Esophagus squamous epithelium (tissue), 5 donors: ENCODE results near the gene LRP1. TPM values are rescaled to one million over a fixed set of nuclear protein-coding genes. Genes with fewer than 3 reads are reported as not detected.

ENCODE experiments used
- DNase-seq: peaks from one replicate; lab custom pipeline; 2025; lab: John Stamatoyannopoulos, UW
- H3K27ac ChIP-seq, 4 donors: fragments of 200-600 bp; sonication (generic); one replicate each; pipeline ENCODE4 v1.5.1; 2016 to 2019; ENCODE audit warnings: mild to moderate bottlenecking in 1 of 4
- H3K27me3 ChIP-seq, 4 donors: fragments of 200-600 bp; sonication (generic); 1 replicate in 3 of 4; 2 replicates in 1 of 4; pipeline versions ENCODE4 v1.5.1 to v1.6.0; 2017 to 2021; ENCODE audit warnings: antibody characterized with exemption in 1 of 4
- H3K36me3 ChIP-seq, 3 donors: fragments of 200-600 bp; sonication (generic); one replicate each; pipeline ENCODE4 v1.5.1; 2016 to 2019
- H3K4me1 ChIP-seq, 3 donors: fragments of 200-600 bp; sonication (generic); one replicate each; pipeline ENCODE4 v1.5.1; 2017 to 2019
- H3K4me3 ChIP-seq, 4 donors: fragments of 200-600 bp; sonication (generic); 1 replicate in 3 of 4; 2 replicates in 1 of 4; pipeline ENCODE4 v1.5.1; 2016 to 2019; ENCODE audit warnings: mild to moderate bottlenecking in 2 of 4, moderate library complexity in 1 of 4
- H3K9me3 ChIP-seq, 3 donors: fragments of 200-600 bp; sonication (generic); one replicate each; pipeline ENCODE4 v1.5.1; 2016 to 2019
- POLR2A ChIP-seq, 4 donors: fragments of 450-650 bp; IDR thresholded peaks; one replicate each; pipeline ENCODE4 v1.6.1; 2017; ENCODE audit warnings: antibody characterized with exemption in 4 of 4, mild to moderate bottlenecking in 4 of 4, moderate library complexity in 3 of 4
- WGBS, 2 donors: methylation state at CpG; one replicate each; pipeline ENCODE4 v1.1.5; 2018; 5-methylcytosine and 5-hydroxymethylcytosine counted together
- intact Hi-C: fragments of 100-400 bp; cut with DNase I; formaldehyde crosslinking; loops from one replicate; pipeline ENCODE4 v1.15.0; 2022
- total RNA-seq, 4 donors: library from RNA; depleted of rRNA; stranded (reverse); fragments of >200 nt; gene quantifications; one replicate each; pipeline ENCODE4 v1.1.0, GENCODE V29; 2016
- TF ChIP-seq, protein P1 (sequence below), 6 experiments: fragments of 450-650 bp in 4 of 6; fragments of 200-600 bp in 2 of 6; sonication (generic) in 2 of 6; IDR thresholded peaks; one replicate each; pipeline ENCODE4 v1.5.1; 2016 to 2019; ENCODE audit warnings: antibody characterized with exemption in 6 of 6, mild to moderate bottlenecking in 4 of 6, moderate library complexity in 4 of 6
- donor health status: DM: yes; HTN: yes; CAD: no.

Gene LRP1
- total RNA-seq, 4 donors from 2014 or later: 60.8 to 147 (median 81.9) TPM

DNA sequence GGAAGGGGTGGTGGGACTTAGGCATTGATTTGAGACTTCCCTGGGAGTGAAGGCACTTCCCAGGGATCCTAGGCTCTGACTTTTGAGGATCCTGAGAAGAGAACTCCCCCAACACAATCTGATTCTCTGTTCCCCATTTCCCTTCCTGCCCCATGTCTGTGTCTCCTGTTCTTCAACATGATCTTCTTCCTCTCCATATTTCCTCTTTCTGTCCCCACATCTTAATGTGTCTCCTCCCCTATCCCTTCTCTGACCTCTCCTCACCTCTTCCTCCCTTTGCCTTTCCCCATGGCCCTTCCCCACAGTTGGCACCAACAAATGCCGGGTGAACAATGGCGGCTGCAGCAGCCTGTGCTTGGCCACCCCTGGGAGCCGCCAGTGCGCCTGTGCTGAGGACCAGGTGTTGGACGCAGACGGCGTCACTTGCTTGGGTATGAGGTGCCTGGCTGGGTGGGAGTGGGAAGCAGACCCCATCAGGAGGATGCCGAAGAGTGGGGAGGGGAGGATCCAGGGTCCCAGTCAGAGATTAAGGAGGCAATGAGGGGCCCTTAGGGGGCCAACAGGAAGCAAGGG is 34.4 kb downstream of the LRP1 start:
- H3K27me3 ChIP-seq: no peaks in the 10 kb centered on the region
- H3K36me3 ChIP-seq: peaks cover 35 to 100% (median 35%) of the 10 kb centered on the region in 3 donors
- H3K27ac ChIP-seq: no peak overlapping the region
- no peak overlapping the region for H3K4me3 ChIP-seq
- no peak for TF ChIP-seq POLR2A (IDR thresholded peaks at IDR 0.05)
- TF ChIP-seq, protein P1, sequence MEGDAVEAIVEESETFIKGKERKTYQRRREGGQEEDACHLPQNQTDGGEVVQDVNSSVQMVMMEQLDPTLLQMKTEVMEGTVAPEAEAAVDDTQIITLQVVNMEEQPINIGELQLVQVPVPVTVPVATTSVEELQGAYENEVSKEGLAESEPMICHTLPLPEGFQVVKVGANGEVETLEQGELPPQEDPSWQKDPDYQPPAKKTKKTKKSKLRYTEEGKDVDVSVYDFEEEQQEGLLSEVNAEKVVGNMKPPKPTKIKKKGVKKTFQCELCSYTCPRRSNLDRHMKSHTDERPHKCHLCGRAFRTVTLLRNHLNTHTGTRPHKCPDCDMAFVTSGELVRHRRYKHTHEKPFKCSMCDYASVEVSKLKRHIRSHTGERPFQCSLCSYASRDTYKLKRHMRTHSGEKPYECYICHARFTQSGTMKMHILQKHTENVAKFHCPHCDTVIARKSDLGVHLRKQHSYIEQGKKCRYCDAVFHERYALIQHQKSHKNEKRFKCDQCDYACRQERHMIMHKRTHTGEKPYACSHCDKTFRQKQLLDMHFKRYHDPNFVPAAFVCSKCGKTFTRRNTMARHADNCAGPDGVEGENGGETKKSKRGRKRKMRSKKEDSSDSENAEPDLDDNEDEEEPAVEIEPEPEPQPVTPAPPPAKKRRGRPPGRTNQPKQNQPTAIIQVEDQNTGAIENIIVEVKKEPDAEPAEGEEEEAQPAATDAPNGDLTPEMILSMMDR (IDR thresholded peaks at IDR 0.05): no peak
- H3K9me3 ChIP-seq: no peaks in the 10 kb centered on the region
- intact Hi-C loops: no loop called here
- H3K4me1 ChIP-seq: peaks cover 22 to 48% (median 27%) of the 10 kb centered on the region in 3 donors
- WGBS, 2 donors: 93 to 98% methylated on average over 8 of the region's 8 CpGs
- DNase-seq: no peak

DNA sequence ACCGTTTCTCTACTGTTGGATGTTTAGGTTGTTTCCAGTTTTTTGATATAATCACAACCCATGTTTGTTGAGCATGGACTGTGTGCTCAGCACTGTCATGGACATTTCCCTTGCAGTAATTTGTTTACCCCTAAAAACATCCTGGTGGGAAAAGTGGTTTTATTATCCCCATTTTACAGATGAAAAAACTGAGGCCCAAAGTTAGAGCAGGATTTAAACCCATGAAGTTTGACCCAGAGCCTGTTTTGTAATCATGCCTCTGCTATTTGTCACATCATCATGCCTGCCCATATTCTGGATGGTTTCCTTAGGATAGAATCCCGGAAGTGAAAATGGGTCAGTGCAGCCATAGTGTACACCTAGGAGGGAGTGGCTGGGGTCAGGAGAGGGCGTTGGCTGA is 36.2 kb downstream of the LRP1 start:
- TF ChIP-seq, protein P1 (IDR thresholded peaks at IDR 0.05): no peak
- TF ChIP-seq POLR2A (IDR thresholded peaks at IDR 0.05): no peak
- 67 to 77% methylated on average over 3 of the region's 3 CpGs for WGBS, 2 donors
- peaks cover 44 to 100% (median 44%) of the 10 kb centered on the region in 3 donors for H3K36me3 ChIP-seq
- DNase-seq: no peak
- no peak overlapping the region for H3K4me3 ChIP-seq
- peaks cover 19 to 53% (median 30%) of the 10 kb centered on the region in 3 donors for H3K4me1 ChIP-seq
- H3K9me3 ChIP-seq: no peaks in the 10 kb centered on the region
- H3K27me3 ChIP-seq: no peaks in the 10 kb centered on the region
- H3K27ac ChIP-seq: peak overlapping the region in 2 of 4 donors; percentile 77 to 86
- intact Hi-C loops: no loop called here

DNA sequence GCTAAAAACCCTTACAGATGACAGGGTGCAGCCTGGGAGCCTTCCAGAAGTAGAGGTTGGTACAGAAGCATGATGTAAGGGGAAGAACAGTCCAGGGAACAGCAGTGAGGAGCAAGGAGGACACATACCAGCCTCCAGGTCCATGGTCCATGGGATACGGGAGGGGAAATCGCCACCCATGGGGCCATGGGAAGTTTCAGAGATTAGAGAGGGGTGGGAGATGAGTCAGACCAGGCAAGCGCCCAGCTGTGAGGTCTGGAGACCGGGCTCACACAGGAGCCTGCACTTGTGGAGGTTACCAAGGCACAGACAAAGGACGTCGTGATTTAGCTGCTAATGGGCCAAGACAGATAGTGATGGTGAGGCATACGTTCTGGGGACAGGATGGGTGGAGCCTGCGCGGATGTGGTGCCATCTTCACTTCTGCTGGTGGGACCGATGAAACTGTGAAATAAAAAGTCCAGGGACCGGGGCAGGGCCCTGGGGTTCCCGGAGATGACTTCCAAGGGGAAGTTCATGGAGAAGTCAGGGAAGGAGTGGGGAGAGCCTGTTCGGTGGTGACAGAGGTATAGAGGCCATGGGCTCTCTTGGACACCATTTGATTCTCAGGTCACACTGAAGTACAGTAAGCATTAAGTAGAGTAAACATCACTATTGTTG is 36.8 kb downstream of the LRP1 start:
- TF ChIP-seq, protein P1 (IDR thresholded peaks at IDR 0.05): no peak
- TF ChIP-seq POLR2A (IDR thresholded peaks at IDR 0.05): no peak
- intact Hi-C loops: no loop called here
- WGBS, 2 donors: 82% methylated on average over 13 of the region's 13 CpGs
- Histone ChIP-seq H3K4me3 (no peak overlapping the region), H3K27ac (peak overlapping the region in 2 of 4 donors; percentile 77 to 86), H3K36me3 (peaks cover 39 to 97% (median 44%) of the 10 kb centered on the region in 3 donors), H3K9me3 (no peaks in the 10 kb centered on the region), H3K4me1 (peaks cover 19 to 59% (median 35%) of the 10 kb centered on the region in 3 donors), H3K27me3 (no peaks in the 10 kb centered on the region)
- DNase-seq: no peak

DNA sequence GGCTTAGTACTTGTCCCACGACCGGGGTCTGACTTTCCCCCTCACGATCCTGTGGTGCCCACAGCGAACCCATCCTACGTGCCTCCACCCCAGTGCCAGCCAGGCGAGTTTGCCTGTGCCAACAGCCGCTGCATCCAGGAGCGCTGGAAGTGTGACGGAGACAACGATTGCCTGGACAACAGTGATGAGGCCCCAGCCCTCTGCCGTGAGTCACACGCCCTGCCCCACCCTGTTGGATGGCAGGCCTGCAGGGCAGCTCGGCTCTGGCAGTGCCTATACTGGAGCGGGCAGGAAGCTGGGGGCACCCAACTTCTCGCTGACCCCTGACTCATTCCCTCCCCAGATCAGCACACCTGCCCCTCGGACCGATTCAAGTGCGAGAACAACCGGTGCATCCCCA is 37.5 kb downstream of the LRP1 start:
- intact Hi-C loops: no loop called here
- WGBS, 2 donors: 31 to 53% methylated on average over 6 to 12 of the region's 19 CpGs
- Histone ChIP-seq H3K4me3 (no peak overlapping the region), H3K27me3 (no peaks in the 10 kb centered on the region), H3K4me1 (peaks cover 26 to 66% (median 35%) of the 10 kb centered on the region in 3 donors), H3K27ac (peak overlapping the region; percentile 24 to 86 (median 78)), H3K9me3 (no peaks in the 10 kb centered on the region), H3K36me3 (peaks cover 33 to 90% (median 39%) of the 10 kb centered on the region in 3 donors)
- no peak for DNase-seq
- TF ChIP-seq, protein P1 (IDR thresholded peaks at IDR 0.05): no peak

DNA sequence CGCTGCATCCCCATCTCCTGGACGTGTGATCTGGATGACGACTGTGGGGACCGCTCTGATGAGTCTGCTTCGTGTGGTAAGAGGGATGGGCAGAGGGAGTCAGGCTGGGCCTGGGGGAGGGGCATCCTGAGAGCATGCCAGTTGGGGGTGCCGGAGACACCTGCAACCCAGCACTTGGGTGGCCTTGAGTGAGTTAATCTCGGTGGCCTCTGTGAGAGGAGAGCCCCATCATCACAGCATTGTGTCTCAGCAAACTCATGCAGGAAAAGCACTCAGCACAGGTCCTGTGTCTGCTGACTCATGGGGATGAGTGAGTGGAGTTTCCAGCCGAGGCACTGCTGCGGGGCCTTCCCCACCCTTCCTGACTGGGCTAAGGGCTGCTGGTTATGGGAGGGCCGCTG is 38.7 kb downstream of the LRP1 start:
- Histone ChIP-seq H3K27me3 (no peaks in the 10 kb centered on the region), H3K9me3 (no peaks in the 10 kb centered on the region), H3K4me3 (no peak overlapping the region), H3K27ac (peak overlapping the region; percentile 66 to 86 (median 78)), H3K36me3 (peaks cover 30 to 78% (median 30%) of the 10 kb centered on the region in 3 donors), H3K4me1 (peaks cover 37 to 78% (median 41%) of the 10 kb centered on the region in 3 donors)
- no peak for DNase-seq
- intact Hi-C loops: no loop called here
- WGBS, 2 donors: 36 to 38% methylated on average over 7 to 10 of the region's 10 CpGs
- TF ChIP-seq, protein P1 (IDR thresholded peaks at IDR 0.05): no peak
- TF ChIP-seq POLR2A (IDR thresholded peaks at IDR 0.05): no peak
